ENCODE data around the gene MX2. TPM values are rescaled to one million over a fixed set of nuclear protein-coding genes. Genes with fewer than 3 reads are reported as not detected.

The MX2 gene
- total and polyA plus RNA-seq, 2 donors (not counting 3 experiments of a cell fraction or from before 2014, with no cell fraction given): 0.01 TPM; not detected in 1

DNA sequence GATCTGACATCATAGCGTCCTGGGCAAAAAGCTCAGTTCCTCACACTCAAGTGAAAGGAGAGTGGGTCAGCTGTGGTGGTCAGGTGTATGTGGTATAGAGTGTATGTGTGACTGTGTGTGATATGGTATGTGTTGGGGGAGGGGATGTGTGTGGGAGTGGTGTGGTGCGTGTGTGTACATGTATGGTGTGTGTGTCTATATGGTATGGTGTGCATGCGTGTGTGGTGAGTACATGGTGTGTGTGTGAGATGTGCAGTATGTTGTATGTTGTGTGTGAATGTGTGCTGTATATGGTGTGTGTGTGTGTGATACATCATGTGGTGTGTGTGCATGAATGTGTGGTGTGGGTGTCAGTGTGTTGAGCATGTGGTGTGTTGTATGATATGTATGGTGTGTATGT lies 24.3 kb upstream of the MX2 start:
- intact Hi-C loops (cut with micrococcal nuclease): no loop called here
- DNase-seq (ENCODE audit: low read depth, low spot score): no peak
- Histone ChIP-seq H3K4me2 (ENCODE audit: insufficient read depth, low read length) (no peak overlapping the region), H3K9ac (replicated peaks; ENCODE audit: extremely low read depth, insufficient read depth, low read length) (no peak overlapping the region), H4K20me1 (replicated peaks; ENCODE audit: control insufficient read depth, extremely low read depth, insufficient read depth, low read length) (no peaks in the 10 kb centered on the region), H2AFZ (ENCODE audit: low read depth, low read length) (no peak overlapping the region), H3K4me1 (ENCODE audit: control insufficient read depth, extremely low read depth, insufficient read depth, low read length) (no peaks in the 10 kb centered on the region), H3K27me3 (ENCODE audit: control insufficient read depth in 2 of 2, insufficient read depth in 2 of 2, low read length in 2 of 2) (no peaks in the 10 kb centered on the region), H3K9me3 (replicated peaks; ENCODE audit: control insufficient read depth, insufficient read depth, low read length) (no peaks in the 10 kb centered on the region), H3K9me1 (replicated peaks; ENCODE audit: control insufficient read depth, extremely low read depth, insufficient read depth, low read length) (no peaks in the 10 kb centered on the region), H3K79me2 (ENCODE audit: control insufficient read depth, insufficient read depth, low read length) (no peaks in the 10 kb centered on the region), H3K27ac (ENCODE audit: insufficient read depth, low read depth, low read length) (no peak overlapping the region), H3K4me3 (replicated peaks in 1 of 3; ENCODE audit: insufficient read depth in 1 of 3, low read depth in 1 of 3, low read length in 3 of 3) (no peak overlapping the region), H3K36me3 (ENCODE audit: control insufficient read depth in 2 of 2, extremely low read depth in 1 of 2, insufficient read depth in 2 of 2, low read length in 2 of 2) (no peaks in the 10 kb centered on the region)
- TF ChIP-seq, protein P1, sequence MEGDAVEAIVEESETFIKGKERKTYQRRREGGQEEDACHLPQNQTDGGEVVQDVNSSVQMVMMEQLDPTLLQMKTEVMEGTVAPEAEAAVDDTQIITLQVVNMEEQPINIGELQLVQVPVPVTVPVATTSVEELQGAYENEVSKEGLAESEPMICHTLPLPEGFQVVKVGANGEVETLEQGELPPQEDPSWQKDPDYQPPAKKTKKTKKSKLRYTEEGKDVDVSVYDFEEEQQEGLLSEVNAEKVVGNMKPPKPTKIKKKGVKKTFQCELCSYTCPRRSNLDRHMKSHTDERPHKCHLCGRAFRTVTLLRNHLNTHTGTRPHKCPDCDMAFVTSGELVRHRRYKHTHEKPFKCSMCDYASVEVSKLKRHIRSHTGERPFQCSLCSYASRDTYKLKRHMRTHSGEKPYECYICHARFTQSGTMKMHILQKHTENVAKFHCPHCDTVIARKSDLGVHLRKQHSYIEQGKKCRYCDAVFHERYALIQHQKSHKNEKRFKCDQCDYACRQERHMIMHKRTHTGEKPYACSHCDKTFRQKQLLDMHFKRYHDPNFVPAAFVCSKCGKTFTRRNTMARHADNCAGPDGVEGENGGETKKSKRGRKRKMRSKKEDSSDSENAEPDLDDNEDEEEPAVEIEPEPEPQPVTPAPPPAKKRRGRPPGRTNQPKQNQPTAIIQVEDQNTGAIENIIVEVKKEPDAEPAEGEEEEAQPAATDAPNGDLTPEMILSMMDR (IDR thresholded peaks at IDR 0.05; ENCODE audit: extremely low read depth in 1 of 2, insufficient read depth in 1 of 2, low read depth in 1 of 2, low read length in 2 of 2): no peak
- TF ChIP-seq MAX (IDR thresholded peaks at IDR 0.05; ENCODE audit: insufficient read depth, insufficient read length): no peak
- TF ChIP-seq GATA2 (IDR thresholded peaks at IDR 0.05; ENCODE audit: insufficient read depth, insufficient read length, low read depth, low read length): no peak
- no peak for TF ChIP-seq POLR2A (IDR thresholded peaks at IDR 0.05; ENCODE audit: low read depth, low read length)
- TF ChIP-seq POLR2AphosphoS5 (IDR thresholded peaks at IDR 0.05; ENCODE audit: insufficient read depth, low read depth, low read length): no peak
- no peak for TF ChIP-seq FOS (IDR thresholded peaks at IDR 0.05; ENCODE audit: borderline replicate concordance, insufficient read depth, low read length)
- TF ChIP-seq JUN (IDR thresholded peaks at IDR 0.05; ENCODE audit: borderline replicate concordance, insufficient read depth, insufficient read length, low read depth): no peak
- no peak for TF ChIP-seq EZH2 (IDR thresholded peaks at IDR 0.05; ENCODE audit: borderline replicate concordance, low read depth, low read length, severe bottlenecking)
- TF ChIP-seq MYC (IDR thresholded peaks at IDR 0.05; ENCODE audit: low read depth, low read length): no peak
- FAIRE-seq: no peak
- CTCF ChIA-PET: no interaction called here
- dilution Hi-C loops (cut with MboI; ENCODE audit: extremely low pct_ligation_motif_present, low sequenced_read_pairs): no loop called here
- BruUV-seq (replicated peaks): no TSS peak
- POLR2A ChIA-PET: no interaction called here

Data from endothelial cell of umbilical vein (primary cell).